ENCODE measurements around the gene USP3.
"Not testable (repeated sequence)": the region's sequence is repeated elsewhere in the genome, so short reads cannot be mapped to it uniquely, and the experiment has no call there.

Gene USP3

DNA sequence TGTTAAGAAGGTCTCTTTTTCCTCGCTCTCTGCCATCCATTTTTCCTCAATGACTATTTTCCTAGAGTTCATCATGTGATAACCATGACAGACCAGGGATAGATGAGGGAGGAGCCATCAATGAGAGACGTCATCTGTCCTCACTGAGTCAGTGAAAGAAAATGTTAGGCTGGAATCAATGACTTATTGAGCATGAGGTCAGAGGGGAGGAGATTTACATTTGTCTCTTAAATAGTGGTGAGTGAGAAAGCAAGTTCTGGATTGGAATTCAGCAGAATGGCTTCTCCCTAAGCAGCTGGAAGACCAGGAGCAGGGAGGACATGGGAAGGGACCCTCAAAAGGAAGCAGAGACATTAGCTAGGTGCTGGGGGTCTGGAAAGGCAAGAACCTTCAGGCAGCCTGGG, 28.2 kb upstream of the USP3 start:
- DNase-seq: no peak

- DNase-seq: no peak
These were observed 26.1 kb upstream of the USP3 start for GRCh38 chr15:63478243-63478642.

GRCh38 chr15:63480441-63480821, 24.0 kb upstream of the USP3 start:
- no peak for DNase-seq

DNA sequence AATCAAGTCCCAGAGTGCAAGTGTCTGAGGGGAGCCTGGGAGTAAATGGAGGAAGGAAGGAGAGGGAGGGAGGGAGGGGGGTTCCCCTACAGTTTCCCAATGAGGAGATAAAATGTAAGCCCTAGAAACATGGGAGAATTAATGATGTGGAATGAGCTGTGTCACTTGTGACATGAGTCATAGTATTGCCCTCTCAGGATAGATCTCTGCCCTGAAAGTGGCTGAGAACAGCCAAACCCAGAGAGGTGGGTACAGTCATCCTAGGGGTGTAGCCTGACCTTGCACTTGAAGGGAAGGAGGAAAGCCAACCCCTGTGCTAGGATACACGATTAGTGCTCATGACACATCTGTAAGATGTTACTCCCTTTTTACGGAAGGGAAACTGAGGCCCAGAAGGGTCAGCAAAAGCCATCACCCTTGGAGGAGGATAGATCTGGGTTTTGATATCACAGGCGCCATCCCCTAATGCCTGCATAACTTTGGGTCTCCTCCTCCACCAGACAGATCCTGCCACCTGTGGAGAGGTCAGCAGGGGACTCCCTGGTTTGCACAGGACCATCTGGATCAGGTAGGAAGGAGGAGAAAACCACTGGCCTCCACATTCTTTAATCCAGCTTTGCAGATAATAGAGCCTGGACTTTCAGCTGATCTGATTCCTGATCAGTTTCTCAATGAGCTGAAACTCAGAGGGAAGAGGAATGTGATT, 23.1 kb upstream of the USP3 start:
- DNase-seq: no peak

DNA sequence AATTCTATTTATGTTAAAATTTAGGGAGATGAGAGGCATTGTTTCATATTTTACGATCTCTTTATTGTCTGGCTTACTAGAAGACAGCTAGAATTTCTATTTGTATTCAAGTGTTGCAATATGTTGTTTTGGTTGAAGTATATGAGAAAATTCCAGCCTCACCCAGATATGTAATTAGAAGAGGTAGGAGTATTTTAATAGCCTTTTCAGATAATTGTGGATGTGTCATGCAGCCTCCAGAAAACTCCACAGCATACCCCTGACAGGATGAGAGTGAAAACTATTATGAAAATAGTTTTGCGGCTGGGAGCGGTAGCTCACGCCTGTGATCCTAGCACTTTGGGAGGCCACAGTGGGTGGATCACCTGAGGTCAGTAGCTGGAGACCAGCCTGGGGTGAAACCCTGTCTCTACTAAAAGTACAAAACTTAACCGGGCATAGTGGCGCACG, 21.5 kb upstream of the USP3 start:
- no peak for DNase-seq

DNA sequence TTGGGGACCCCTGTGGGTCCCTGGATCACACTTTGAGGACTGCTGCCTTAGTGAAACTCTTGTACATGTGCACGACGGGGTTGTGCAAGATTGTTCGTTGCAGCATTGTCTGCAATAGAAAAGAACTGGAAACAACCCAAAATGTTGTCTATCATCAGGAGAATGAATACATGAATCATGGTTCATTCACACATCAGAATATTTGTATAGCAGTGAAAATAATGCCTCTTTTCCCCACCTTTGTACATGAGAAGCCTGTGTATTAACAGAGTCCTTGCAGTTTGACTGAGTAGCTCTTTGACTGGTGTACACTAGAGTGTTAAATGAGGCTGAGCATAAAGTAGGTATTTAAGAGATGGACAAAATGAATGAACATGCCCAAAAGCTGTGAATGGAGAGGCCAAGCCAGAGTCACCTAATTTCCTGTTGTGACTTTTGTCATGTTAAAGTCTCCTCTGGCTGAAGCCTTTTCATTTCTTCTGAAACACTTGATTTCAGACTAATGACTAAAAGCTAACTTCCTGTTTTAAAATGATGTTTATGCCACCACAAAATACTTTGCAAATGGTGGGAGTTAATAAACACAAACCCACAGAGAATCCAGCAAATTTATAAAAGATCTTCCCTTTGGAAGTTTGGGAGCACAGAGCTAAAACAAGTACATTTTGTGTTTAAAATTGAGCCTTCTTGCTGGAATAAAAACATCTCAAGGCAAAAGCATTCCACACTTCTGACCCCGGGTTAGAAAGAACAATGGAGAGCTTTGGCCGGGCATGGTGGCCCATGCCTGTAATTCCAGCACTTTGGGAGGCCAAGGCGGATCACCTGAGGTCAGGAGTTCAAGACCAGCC, 20.6 kb upstream of the USP3 start:
- DNase-seq: no peak

DNA sequence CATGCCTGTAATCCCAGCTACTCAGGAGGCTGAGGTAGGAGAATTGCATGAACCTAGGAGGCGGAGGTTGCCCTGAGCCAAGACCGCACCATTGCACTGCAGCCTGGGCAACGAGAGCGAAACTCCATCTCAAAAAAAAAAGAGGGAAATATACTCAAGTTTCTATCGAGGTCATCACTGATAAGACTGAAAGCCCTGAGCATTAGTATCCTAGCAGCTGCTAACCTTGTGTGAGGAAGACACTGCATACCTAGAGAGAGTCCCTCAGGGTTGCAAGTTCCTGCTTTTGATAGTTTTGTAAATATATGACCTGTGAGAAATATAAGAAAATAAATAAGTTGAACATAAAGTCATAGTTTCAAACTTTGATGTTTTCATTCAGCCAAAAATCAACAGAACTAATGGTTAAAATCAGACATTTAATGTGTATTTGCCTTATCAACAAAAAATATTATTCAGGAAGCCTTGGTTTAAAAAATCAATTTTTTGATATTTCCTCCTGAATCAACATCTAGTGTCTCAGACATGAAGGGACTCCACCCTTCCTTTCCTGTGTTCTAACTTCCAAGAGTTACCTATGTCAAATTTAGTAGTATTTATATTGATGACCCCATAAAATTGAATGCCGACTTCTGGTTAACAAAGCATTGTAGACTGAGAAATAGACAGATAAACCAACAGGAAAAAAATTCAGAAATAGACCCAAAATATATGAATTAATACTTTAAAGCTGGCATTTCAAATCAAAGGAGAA, 19.8 kb upstream of the USP3 start:
- no peak for DNase-seq

GRCh38 chr15:63487076-63487757, 17.2 kb upstream of the USP3 start:
- peak in 51 of 56 donors; percentile 17 to 92 (median 61) for DNase-seq

- DNase-seq: not testable (repeated sequence)
These were observed 16.5 kb upstream of the USP3 start for GRCh38 chr15:63487758-63488397.

DNA sequence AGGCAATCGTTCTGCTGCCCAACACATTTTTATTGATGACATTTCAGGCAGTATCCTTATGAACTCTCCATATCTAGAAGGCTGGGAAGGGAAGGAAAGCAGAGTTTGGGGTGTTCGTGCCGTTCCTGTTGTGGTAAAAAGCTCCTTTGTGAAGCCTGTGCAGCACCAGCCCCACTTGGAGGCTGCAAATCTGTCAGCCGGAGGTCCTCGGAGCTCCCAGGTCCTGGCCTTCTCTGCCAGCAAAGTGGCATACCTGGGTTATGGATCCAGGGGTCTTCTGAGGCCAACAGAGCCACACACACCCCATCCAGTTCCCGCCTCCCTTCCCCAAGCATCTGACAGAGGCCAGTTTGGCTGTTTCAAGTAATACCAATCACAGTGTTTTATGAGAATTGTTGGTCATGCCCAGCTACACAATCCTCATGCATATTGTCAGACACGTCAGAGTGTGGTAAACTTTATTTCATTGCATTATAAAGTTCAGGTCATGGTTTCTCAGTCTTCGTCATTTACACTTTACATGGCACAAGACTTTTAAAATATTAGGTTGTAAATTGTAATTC, 15.9 kb upstream of the USP3 start:
- no peak for DNase-seq

GRCh38 chr15:63489352-63489751, 15.0 kb upstream of the USP3 start:
- no peak for DNase-seq

DNA sequence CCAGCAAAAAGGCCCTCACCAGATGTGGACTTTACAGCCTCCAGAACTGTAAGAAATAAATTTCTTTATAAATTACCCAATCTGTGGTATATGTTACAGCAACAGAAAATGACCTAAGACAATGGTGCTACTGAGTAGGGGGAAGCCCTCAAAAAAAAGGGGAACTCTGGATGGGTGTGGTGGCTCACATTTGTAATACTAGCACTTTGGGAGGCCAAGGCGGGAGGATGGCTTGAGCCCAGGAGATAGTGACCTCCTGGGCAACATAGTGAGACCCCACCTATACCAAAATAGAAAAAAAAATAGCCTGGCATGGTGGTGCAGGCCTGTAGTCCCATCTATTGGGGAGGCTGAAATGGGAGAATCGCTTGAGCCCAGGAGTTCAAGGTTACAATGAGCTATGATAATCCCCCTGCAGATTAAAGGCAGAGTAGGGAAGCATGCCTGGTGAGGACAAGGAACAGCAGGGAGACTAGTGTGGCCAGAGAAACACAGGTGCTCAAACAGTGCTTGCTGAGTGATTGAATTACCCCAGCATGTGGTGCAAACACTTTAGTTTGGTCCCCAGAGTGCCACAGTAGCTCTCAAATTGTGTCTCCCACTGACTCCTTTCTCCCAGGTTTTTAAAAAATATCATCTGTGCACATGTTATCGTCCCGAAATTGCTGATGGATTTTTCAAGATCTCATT, 13.9 kb upstream of the USP3 start:
- DNase-seq: no peak

DNA sequence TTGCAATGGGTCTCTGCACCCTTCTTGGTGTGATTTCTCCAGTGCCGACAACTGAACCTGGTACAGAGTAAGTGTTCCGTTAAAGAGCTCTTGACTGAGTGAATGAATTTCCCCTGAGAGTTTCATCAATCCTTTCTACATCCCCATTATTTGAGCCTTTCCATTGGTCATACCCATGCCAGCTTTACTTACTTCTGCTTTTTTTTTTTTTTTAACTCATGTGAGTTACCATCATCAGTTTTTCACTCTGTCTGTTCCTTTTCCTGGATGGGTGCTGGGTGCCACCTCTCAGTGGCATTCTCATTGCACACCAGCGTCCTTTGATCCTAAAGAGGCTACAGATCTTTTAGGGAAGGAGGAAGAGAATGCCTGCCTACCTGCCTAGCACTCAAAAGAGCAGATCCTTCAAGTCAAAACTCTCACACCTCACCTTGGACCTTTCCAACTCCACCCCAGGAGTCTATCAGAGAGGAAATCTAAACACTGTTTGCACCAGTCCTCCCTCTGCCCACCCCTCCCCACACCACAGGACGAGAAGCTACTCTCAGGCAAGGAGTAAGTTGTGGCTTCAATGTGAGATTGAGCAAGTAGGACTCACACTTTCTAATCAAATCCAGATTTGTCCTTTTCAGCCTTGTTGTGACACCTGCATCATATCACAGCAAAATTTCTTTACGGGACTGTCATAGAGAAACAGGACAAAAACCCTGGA, 13.1 kb upstream of the USP3 start:
- no peak for DNase-seq

- DNase-seq: no peak
These were observed 12.4 kb upstream of the USP3 start for GRCh38 chr15:63491979-63492378.

- DNase-seq: no peak
These were observed 11.8 kb upstream of the USP3 start for GRCh38 chr15:63492541-63493077.

DNA sequence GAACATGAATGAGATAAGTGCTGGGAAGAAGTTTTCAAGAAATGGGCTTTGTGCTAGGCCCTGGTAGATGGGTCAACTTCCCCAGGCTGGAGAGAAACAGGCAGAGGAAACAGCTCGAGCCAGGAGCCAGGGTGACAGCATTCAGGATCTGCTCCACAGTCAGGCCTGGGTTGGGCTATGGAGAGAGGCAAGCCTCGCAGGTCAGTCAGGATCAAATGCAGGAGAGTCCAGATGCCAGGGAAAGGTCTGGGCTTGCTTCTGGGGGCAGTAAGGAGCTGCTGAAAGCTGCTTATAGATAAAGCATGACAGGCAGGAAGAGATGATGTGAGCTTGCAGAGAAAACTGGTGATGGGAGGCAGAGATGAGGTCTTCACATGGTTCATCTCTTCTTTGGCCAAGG, 11.0 kb upstream of the USP3 start:
- DNase-seq: no peak

DNA sequence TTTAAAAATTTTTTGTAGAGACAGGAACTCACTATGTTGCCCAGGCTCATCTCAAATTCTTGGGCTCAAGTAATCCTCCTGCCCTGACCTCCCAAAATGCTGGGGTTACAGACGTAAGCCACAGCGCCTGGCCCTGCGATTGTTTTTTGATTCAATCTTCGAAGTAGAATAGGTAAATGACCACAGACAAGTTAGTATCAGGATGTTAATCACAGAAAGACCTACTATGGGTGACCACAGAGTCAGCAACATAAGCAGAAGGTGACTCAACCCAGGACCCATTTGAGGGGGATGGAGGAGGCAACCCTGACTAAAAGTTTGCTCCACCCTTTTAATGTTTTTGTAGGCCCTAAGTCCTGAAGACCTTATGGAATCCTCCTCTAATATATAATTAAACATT, 10.0 kb upstream of the USP3 start:
- no peak for DNase-seq

- DNase-seq: no peak
These were observed 9.1 kb upstream of the USP3 start for GRCh38 chr15:63495343-63495742.
